Nephron progenitor cell (in vitro differentiated cells): Measurements from ENCODE around the gene ZNF200.
A peak's percentile ranks its signal among the peaks of the same experiment; 100 is the strongest.

Experiments
- DNase-seq: peaks from one replicate; pipeline ENCODE4 v3.0.0; 2021
- H3K27ac Mint-ChIP-seq: 2 replicates; pipeline ENCODE4 v1.8.0; 2021; ENCODE audit warnings: mild to moderate bottlenecking, moderate library complexity, mixed read lengths
- H3K27me3 Mint-ChIP-seq: 2 replicates; pipeline ENCODE4 v1.8.0; 2021; ENCODE audit warnings: mild to moderate bottlenecking, low read depth, mixed read lengths; ENCODE audit not compliant: poor library complexity
- H3K36me3 Mint-ChIP-seq: 2 replicates; pipeline ENCODE4 v1.8.0; 2021; ENCODE audit warnings: low read depth, mixed read lengths
- H3K4me1 Mint-ChIP-seq: 2 replicates; pipeline ENCODE4 v1.8.0; 2021; ENCODE audit warnings: mixed read lengths
- H3K4me3 Mint-ChIP-seq: 2 replicates; pipeline ENCODE4 v1.8.0; 2021; ENCODE audit warnings: mild to moderate bottlenecking, moderate library complexity, mixed read lengths
- H3K9me3 Mint-ChIP-seq: 2 replicates; pipeline ENCODE4 v1.8.0; 2021; ENCODE audit warnings: mild to moderate bottlenecking, moderate library complexity, mixed read lengths
- CTCF ChIP-seq: fragments of 200-600 bp; sonication (generic); IDR thresholded peaks from 2 replicates; pipeline ENCODE4 v1.5.0; 2021; ENCODE audit warnings: antibody characterized with exemption

ZNF200 gene

GRCh38 chr16:3234857-3235561, at the start of gene ZNF200:
TSS of gene ZNF200 (minus strand) at chr16:3235158. CDS start at chr16:3233755, 1,403 bp downstream.
- peak within 1 kb of the TSS; percentile 98 for H3K27ac Mint-ChIP-seq
- TF ChIP-seq CTCF, result no peak
- H3K9me3 Mint-ChIP-seq, result peaks cover 68% of the 10 kb centered on the region

GRCh38 chr16:3283543-3284447, 48.8 kb upstream of the ZNF200 start:
- H3K4me3 Mint-ChIP-seq, result peak overlapping the region; percentile 97
- H3K4me1 Mint-ChIP-seq, result peaks cover 23% of the 10 kb centered on the region
- H3K36me3 Mint-ChIP-seq, result peaks cover 51% of the 10 kb centered on the region
- peaks cover 8% of the 10 kb centered on the region for H3K27me3 Mint-ChIP-seq
- peak overlapping the region; percentile 100 for H3K27ac Mint-ChIP-seq
- TF ChIP-seq CTCF, result no peak
- DNase-seq, result peak; percentile 44
- peaks cover 62% of the 10 kb centered on the region for H3K9me3 Mint-ChIP-seq

More at GRCh38 chr16:3234857-3235561, at the start of gene ZNF200:
- peak within 1 kb of the TSS; percentile 98 for H3K4me3 Mint-ChIP-seq
- DNase-seq, result peak; percentile 93
- peaks cover 13% of the 10 kb centered on the region for H3K4me1 Mint-ChIP-seq
- peaks cover 38% of the 10 kb centered on the region for H3K36me3 Mint-ChIP-seq
- peaks cover 5% of the 10 kb centered on the region for H3K27me3 Mint-ChIP-seq

- Mint-ChIP-seq H3K4me3 (peak within 1 kb of the TSS; percentile 97), H3K4me1 (peaks cover 23% of the 10 kb centered on the region), H3K27me3 (peaks cover 12% of the 10 kb centered on the region), H3K36me3 (peaks cover 43% of the 10 kb centered on the region), H3K27ac (peak within 1 kb of the TSS; percentile 100), H3K9me3 (peaks cover 53% of the 10 kb centered on the region)
- no peak for TF ChIP-seq CTCF
- DNase-seq, result peak; percentile 91
Observed at GRCh38 chr16:3282730-3283542, 48.0 kb upstream of the ZNF200 start, which contains the start of gene ZNF263. TSS of gene ZNF263 (plus strand) at chr16:3283491. CDS start at chr16:3283819, 328 bp downstream.

GRCh38 chr16:3282103-3282729, 47.3 kb upstream of the ZNF200 start:
- peaks cover 46% of the 10 kb centered on the region for H3K9me3 Mint-ChIP-seq
- peak overlapping the region; percentile 94 for H3K27ac Mint-ChIP-seq
- H3K4me1 Mint-ChIP-seq, result peaks cover 23% of the 10 kb centered on the region
- peak overlapping the region; percentile 97 for H3K4me3 Mint-ChIP-seq
- H3K27me3 Mint-ChIP-seq, result peaks cover 18% of the 10 kb centered on the region
- no peak for TF ChIP-seq CTCF
- no peak for DNase-seq
- H3K36me3 Mint-ChIP-seq, result peaks cover 36% of the 10 kb centered on the region

- Mint-ChIP-seq H3K27ac (no peak overlapping the region), H3K27me3 (peaks cover 27% of the 10 kb centered on the region), H3K4me3 (peak overlapping the region; percentile 97), H3K9me3 (peaks cover 37% of the 10 kb centered on the region), H3K4me1 (peaks cover 23% of the 10 kb centered on the region), H3K36me3 (peaks cover 27% of the 10 kb centered on the region)
- no peak for DNase-seq
- no peak for TF ChIP-seq CTCF
Observed at GRCh38 chr16:3281222-3281820, 46.4 kb upstream of the ZNF200 start.
